ENCODE data around the gene MMP11.

The MMP11 gene

DNA sequence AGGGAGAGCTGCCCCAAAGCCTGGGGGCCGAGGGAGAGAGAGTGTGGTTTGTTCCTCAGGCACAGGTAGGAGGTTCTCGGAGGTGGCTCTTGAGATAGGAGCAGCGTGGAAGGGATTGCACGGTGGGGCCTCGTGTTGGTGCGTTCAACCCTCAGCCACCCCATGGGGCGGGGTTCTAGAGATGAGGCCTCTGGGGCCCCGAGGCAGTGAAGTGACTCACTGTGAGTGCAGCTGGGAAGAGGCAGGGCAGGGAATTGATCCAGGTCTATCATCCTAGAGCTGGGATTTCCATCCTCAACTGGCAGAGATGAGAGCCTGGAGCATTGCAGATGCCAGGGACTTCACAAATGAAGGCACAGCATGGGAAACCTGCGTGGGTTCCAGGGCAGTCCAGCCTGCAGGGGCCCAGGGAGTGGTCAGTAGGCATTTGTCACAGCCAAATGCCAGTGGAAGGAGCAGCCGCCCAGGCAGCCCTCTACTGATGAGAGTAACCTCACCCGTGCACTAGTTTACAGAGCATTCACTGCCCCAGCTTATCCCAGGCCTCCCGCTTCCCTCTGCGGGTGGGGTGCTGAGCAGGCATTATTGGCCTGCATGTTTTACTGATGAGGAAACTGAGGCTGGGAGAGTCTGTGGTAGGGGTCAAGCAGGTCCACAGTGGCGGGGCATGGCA is 9.0 kb downstream of the MMP11 start:
- DNase-seq: no peak

DNA sequence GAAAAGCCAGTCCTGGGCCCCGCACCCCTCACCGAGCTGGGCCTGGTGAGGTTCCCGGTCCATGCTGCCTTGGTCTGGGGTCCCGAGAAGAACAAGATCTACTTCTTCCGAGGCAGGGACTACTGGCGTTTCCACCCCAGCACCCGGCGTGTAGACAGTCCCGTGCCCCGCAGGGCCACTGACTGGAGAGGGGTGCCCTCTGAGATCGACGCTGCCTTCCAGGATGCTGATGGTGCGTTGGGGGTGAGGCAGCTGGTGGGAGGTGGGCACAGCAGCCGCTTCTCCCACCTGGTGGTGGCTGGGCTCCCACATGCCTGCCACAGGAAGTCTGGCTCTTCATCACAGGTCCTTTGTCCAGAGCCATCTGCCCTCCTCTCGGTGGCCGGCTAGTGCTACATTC is 9.6 kb downstream of the MMP11 start:
- no peak for DNase-seq

DNA sequence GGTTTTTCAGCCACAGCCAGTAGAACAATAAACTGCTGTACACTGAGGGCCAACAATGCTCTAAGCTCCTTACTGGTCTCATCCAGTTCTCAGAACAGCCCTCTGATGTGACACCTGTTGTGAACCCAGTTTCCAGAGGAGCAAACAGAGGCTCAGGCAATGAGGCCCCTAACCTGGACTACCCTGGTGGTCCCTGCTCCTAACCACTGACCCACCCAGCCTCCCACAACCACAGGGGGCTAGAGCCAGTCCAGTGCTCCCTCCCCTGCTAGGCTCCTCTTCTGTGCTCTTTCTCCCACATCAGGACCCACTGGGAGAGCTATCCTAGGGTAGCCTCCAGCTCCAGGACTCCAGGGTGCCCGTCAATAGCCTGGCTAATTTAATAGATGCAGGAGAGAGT is 10.1 kb downstream of the MMP11 start:
- no peak for DNase-seq

DNA sequence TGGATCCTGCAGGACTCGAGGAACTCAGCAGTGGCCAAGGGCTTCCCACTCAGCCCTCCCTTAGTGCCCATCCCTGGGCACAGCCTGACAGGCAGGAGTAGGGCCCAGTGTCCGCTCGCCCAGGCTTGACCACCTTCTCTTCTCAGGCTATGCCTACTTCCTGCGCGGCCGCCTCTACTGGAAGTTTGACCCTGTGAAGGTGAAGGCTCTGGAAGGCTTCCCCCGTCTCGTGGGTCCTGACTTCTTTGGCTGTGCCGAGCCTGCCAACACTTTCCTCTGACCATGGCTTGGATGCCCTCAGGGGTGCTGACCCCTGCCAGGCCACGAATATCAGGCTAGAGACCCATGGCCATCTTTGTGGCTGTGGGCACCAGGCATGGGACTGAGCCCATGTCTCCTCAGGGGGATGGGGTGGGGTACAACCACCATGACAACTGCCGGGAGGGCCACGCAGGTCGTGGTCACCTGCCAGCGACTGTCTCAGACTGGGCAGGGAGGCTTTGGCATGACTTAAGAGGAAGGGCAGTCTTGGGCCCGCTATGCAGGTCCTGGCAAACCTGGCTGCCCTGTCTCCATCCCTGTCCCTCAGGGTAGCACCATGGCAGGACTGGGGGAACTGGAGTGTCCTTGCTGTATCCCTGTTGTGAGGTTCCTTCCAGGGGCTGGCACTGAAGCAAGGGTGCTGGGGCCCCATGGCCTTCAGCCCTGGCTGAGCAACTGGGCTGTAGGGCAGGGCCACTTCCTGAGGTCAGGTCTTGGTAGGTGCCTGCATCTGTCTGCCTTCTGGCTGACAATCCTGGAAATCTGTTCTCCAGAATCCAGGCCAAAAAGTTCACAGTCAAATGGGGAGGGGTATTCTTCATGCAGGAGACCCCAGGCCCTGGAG is 10.9 kb downstream of the MMP11 start:
- no peak for DNase-seq

DNA sequence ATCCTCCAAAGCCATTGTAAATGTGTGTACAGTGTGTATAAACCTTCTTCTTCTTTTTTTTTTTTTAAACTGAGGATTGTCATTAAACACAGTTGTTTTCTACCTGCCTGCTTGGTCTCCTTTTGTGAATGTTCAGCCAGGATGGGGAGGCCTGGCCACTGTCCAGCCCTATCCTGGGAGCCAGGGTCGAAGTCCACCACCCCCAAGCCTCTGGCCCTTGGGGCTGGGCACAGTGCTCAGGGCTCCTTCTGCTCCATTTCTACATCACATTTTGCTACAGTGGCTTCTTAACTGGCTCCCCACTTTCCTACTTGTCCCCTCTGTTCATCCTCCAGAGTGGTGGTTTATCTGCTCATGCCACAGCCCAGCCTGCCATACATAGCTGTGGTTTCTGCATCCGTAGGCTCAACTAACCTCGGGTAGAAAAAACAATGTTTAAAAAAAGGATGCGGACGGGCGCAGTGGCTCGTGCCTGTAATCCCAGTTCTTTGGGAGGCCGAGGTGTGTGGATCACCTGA is 11.6 kb downstream of the MMP11 start:
- DNase-seq: no peak

DNA sequence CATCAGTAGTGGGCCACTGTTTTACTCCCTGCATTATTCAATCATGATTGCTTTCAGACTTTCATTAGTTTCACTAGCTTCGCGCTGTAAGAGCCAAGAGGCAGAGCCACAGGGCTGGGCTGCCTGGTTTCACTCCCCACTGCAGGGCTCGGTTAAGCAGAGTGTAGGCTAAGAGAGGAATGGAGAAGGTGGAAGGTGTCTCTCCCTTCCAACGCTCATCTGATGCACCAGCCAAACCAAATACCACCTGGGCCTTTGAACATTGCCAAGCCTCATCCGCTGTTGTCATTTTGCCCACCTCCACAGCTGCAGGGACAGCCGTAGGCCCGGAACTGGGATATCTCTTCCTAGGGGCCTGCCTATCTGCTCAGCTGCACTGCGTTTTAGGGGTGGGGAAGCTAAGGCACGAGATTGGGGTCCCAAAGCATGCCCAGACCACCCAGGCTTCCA is 13.6 kb downstream of the MMP11 start:
- no peak for DNase-seq

DNA sequence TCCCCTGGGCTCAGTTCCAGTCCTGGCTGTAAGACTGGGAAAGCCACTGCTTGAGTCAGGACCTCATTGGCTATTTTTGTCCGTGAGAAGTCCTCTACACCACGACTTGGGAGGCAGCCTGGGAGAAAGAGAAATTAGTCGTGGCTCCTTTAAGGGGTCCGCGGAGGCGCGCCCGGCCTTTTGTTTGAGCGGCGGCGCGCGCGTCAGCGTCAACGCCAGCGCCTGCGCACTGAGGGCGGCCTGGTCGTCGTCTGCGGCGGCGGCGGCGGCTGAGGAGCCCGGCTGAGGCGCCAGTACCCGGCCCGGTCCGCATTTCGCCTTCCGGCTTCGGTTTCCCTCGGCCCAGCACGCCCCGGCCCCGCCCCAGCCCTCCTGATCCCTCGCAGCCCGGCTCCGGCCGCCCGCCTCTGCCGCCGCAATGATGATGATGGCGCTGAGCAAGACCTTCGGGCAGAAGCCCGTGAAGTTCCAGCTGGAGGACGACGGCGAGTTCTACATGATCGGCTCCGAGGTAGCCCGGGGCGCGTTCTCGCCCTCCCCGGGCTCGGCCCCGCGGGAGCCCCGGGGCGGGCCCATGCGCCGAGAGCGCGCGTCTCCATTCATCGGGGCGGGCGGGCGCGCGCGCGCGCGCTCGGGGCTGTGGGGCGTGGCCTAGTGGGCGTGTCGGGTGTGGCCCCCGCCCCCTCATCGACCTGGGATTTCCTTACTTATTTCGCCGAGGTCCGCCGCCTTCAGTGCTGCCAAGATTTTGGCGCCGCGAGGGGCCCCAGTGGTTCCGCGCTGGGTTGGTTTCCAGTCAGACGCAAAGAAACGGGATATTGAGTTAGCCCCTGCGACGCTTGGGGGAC is 14.3 kb downstream of the MMP11 start, which contains the start of gene SMARCB1:
TSS of gene SMARCB1 (plus strand) at position 215 of the 848 bp plus-strand sequence. CDS start at position 419, 204 bp downstream.
- peak; percentile 93 for DNase-seq

DNA sequence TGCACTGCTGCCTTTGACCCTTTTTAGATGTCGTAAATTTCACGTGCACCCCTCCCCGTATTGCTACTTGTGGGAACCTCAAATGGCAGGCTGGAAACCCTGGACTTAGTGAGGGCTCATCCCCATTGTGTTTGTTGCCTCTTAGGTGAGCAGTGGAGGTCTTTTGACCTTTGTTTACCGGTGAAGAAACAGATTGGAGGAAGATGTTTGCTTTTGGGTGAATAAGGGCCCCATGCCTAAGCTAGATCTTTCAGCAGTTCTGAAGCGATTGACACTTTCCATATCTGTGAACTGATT is 14.9 kb downstream of the MMP11 start:
- no peak for DNase-seq

DNA sequence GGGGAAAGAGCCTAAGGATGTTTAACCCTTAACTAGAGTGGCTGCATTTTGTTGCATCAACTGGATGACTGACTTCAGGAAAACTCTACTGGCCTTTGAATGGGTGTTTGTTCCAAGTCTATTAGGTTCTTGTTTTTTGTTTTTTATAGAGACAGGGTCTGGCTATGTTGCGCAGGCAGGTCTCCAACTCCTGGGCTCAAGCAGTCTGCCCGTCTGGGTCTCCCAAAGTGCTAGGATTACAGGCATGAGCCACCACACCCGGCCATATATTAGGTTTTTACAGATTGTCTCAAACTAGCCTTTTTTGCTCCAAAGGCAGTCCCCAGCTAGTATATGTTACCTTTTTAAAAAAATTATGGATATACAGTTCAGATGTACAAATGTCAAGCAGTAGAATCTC is 15.3 kb downstream of the MMP11 start:
- DNase-seq: no peak

DNA sequence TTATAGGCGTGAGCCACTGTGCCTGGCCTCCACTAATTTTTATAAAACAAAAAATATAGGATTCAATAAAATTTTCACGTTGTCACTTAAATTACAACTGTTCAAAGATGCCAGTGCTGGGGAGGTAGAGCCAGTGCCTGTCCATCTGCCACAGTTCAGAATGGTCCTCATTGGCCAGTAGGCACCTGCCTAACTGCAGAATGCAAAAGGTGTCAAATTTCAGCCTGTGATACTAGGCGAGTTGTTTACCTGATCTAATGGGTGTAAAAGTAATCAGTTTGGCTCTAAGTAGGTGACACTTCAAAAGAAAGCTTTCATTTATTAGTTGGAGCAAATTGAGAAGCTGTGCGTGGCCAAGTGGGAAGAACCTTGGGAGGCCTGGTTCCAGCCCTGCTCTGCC is 16.5 kb downstream of the MMP11 start:
- peak; percentile 71 for DNase-seq

DNA sequence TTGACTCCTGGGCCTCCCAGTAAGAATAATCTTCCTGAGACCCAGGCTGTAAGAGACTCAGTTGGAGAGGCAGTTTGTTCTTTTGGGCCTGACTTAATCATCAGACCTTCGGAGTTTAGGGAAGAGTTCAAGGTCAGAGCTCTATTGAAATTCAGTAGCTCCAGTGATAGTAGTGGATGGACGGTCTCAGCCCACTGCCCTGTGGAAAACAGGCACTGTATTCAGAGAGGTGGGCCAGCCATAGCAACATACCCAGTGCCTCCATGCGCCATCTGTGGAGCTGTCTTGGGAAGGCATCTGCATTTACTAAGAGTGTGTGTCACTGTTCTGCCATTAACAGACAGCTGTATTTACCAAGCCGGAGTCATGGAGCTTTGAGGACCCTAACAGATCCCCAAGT is 17.0 kb downstream of the MMP11 start:
- peak; percentile 48 for DNase-seq

DNA sequence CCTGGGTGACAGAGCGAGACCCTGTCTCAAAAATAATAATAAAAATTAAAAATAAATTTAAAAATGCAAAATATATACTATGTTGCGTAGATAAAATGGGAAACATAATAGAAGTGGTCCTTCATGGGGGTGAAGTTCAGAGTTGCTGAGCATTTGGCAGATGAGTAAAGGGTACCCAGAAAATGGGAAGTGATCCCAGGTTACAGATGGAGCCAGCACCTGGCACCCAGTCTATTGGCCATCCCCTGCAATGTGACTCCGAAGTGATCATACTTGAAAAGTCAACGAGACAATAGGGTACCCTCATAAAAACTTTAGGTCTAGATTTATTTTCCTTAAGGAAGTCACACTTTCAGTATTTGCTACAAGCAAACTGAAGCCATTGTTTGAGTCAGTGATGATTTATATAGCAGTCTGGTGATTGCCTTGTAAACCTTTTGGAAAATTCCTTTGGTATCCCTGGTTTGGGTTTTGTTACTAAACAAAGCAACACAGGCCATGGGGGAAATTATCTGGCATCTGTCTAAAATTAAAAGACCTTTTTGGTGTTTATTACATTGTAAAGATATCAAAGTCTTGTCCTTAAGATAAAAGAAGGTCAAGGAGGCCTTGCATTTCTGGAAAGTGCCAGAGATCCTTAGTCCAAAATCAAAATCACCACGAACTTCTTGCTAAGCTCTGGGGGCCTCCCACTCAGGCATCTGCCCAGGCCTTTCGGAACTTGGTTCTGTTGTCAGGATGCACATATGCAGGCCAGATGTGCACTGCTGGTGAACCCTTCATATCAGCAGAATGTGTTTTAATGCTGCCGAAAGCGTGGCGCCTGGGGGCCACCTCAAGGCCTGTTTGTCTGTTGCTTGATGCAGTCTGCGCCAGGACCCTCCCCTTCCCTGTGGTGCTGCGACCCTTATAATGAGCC is 18.4 kb downstream of the MMP11 start:
- no peak for DNase-seq

DNA sequence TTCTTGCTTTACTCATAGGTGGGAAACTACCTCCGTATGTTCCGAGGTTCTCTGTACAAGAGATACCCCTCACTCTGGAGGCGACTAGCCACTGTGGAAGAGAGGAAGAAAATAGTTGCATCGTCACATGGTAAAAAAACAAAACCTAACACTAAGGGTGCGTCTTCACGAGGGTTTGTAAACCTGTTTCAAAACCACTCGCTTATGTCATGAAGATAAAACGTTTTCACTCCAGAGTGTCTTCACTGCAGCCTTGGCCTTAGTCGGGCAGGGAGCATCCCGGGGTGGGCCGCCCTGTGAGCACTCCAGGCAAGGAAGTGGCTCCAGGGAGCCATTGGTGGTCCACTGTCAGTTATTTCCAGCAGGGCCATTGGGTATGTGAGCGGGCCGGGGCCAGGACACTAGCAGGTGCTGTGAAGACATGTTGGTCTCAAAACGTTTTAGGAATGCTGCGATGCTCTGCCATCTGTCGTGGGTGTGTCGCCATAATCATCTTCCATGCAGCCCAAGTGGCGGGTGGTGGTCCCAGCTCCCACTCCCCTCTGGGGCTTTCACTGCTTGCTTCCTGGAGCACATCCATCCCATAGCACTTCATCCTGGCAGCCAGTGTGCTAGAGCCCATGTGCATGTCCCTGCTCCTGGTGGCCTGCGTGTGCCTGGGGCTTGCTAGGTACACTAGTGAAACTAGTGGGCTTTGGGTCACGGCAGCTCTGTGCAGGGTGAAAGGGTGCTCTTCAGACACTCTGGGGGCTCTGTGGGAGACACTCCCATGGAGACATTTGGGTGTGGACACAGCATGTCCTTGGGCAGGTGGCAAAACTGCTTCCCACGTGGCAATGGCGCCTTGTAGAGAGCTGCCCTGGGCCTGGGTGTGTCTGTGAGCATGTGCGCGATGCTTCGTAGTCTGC is 19.3 kb downstream of the MMP11 start:
- no peak for DNase-seq

DNA sequence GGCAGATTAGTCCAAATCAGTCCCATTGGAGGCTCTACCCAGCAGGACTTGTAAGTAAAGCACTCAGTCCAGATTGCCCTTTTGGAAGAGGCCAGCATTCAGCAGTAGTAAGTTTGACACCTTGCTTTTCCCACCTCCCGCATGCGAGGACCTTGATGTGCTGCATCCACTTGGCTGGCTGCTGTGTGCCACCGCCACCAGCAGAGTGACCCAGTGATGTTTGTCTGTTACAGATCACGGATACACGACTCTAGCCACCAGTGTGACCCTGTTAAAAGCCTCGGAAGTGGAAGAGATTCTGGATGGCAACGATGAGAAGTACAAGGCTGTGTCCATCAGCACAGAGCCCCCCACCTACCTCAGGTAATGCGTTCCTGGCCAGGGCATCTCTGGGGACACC is 20.7 kb downstream of the MMP11 start:
- DNase-seq: no peak

DNA sequence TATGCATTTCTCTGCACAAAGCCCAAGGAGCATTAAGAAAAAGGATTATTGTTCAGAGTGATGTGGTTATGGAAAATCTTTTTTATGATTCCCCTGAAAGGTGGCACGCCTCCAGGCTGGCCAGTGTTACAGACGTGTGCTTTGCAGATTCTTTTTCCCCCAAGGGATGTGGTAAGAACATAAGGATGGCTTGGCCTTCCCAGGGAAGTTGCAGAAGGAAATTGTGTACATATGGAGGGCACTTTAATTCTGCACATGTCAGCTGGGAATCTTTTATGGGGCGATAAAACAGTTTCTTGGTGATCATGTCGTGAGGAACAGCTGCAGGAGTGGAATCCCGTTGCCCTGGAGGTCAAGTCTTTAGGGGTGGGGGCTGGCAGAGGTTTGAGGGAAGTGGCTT is 23.8 kb downstream of the MMP11 start:
- no peak for DNase-seq

DNA sequence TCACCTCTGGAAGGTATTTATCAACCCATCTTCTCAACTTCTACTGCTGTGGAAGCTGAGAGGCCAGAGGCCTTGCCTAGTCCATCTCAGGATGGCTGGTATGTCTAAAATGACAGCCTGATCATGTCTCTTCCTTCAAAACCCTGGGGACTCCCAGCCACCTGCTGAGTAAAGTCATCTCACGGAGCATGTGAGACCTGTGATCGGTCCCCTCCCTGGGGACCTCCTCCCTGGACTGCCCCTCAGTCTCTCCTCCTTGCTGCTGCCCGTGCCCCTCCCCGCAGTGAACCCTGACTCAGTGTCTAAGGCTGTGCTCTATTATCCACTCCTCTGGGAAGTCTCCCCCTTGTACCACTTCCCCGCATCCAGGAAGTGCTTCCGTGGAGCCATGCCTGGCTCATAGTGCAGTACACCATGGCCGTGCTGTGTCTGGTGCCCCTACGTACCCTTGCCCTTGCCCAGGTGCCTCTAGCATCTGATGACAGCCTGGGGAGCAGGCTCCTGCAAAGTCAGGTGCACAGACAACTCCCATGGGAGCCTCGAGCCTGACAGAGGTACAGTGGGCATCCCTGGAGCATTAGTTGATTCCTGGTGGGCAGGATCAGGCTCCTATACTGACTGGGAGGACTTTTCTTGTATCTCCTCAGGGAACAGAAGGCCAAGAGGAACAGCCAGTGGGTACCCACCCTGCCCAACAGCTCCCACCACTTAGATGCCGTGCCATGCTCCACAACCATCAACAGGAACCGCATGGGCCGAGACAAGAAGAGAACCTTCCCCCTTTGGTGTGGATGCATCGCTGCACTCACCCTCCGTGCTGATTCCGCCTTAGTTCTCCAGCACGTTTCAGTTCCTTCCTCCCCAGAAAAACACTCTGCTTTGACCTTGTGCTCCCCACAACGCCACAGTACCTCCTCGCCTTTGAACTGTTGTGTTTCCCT is 27.9 kb downstream of the MMP11 start:
- DNase-seq: no peak

DNA sequence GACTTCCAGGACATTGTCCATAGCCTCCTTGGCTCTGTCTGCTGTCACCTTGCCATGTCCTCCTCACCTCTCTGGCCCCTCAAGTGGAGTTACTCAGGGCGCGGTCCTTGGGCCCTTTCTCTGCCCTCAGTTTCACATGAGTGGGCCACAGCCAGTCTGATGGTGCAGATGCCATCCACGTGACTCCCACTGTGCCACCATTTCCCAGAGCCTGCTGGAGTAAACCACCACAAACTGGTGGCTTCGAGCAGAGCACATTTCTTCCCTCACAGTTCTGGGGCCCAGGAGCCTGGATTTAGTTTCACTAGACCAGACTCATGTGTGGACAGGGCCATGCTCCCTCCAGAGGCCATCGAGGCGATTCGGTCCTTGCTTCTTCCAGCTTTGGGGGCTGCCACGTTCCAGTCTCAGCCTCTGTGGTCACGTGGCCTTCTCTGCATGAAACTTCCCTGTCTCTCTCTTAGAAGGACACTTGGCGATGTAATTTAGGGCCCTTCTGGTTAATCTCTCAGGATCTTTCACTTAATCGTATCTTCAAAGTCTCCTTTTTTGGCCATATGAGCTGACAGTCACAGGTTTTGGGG is 28.7 kb downstream of the MMP11 start:
- no peak for DNase-seq

DNA sequence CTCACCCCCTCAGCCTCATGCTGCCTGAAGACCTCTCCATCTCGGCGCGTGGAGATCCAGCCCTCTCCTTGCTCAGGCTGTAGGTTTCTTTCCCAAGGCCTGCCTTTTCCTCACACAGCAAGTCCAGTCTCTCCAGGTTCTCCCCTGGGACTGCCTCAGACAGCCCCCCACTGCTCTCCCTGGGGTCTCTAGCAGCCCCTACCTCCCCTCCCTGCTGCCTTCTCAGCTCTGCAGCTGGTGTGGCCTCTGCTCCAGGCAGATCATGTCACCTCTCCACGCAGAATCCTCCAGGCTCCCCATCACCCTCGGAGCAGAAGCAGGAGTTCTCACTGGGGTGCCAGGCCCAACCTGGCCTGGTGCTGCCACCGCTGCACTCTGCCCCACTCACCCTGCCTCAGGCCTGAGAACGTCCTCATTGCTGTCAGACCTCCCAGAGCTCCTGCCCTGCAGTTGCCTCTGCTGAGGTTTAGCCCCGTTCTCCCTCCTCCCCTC is 29.3 kb downstream of the MMP11 start:
- DNase-seq: no peak
